Measurements from ENCODE around the gene PLCB3.

DNA sequence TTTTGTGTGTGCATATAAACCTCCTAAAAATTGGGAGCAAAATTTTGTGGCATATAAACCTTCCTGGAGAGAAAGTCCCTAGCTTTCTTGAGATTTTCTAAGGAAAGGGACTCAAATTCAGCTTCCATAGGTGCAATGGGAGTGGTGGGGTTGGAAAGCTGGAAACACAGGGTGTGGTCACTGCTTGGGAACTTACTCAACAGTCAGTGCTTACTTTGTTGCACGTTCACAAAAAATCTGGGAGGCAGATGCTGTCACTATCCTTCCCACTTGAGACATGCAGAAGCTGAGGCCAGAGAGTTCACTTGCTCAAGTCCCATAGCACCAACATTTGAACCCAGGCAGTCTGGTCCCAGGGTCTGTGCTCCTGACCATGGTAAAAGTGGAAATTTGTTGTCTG lies 44.9 kb downstream of the PLCB3 start:
- TF ChIP-seq, protein P1, sequence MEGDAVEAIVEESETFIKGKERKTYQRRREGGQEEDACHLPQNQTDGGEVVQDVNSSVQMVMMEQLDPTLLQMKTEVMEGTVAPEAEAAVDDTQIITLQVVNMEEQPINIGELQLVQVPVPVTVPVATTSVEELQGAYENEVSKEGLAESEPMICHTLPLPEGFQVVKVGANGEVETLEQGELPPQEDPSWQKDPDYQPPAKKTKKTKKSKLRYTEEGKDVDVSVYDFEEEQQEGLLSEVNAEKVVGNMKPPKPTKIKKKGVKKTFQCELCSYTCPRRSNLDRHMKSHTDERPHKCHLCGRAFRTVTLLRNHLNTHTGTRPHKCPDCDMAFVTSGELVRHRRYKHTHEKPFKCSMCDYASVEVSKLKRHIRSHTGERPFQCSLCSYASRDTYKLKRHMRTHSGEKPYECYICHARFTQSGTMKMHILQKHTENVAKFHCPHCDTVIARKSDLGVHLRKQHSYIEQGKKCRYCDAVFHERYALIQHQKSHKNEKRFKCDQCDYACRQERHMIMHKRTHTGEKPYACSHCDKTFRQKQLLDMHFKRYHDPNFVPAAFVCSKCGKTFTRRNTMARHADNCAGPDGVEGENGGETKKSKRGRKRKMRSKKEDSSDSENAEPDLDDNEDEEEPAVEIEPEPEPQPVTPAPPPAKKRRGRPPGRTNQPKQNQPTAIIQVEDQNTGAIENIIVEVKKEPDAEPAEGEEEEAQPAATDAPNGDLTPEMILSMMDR (IDR thresholded peaks at IDR 0.05; ENCODE audit: low read length): no peak
- TF ChIP-seq EZH2 (optimal IDR thresholded peaks at IDR 0.05; ENCODE audit: low read depth, low read length) (no peak), EZH2phosphoT487 (IDR thresholded peaks at IDR 0.05; ENCODE audit: low read length) (no peak)

All from MM.1S (cell line).